H1 (cell line): ENCODE measurements around the gene OR8G5. TPM values are rescaled to one million over a fixed set of nuclear protein-coding genes. Genes with fewer than 3 reads are reported as not detected.

Experiments
- CTCF ChIA-PET: fragments of 300-600 bp; sonication (Branson Sonifier 250); formaldehyde crosslinking; loops from one replicate; lab custom pipeline; 2021; ENCODE audit not compliant: partially characterized antibody; lab: Charles Lee
- POLR2A ChIA-PET: fragments of 300-600 bp; sonication (Branson Sonifier 250); formaldehyde crosslinking; loops from one replicate; lab custom pipeline; 2021; ENCODE audit warnings: inconsistent platforms; ENCODE audit not compliant: partially characterized antibody; lab: Charles Lee
- DNase-seq, 2 experiments: peaks; one replicate each; pipeline versions ENCODE4 v3.0.0 to v3.0.0-alpha.2; 2010 to 2022; ENCODE audit warnings: low spot score in 2 of 2, low read depth in 1 of 2, mixed read lengths in 1 of 2
- FAIRE-seq: peaks from 2 replicates; lab custom pipeline; 2011; peaks lifted over from hg19 to GRCh38; lab: Jason Lieb, UNC
- H2AFZ ChIP-seq: 2 replicates; pipeline ENCODE4 v1.8.1; 2012; ENCODE audit warnings: low read length, inconsistent platforms
- H2AK5ac ChIP-seq: 2 replicates; pipeline ENCODE4 v1.6.1; 2013; ENCODE audit warnings: low read depth, low read length
- H2BK120ac ChIP-seq: replicated peaks from 2 replicates; pipeline ENCODE3; 2013; ENCODE audit warnings: low read depth, low read length, inconsistent platforms
- H2BK12ac ChIP-seq: 2 replicates; pipeline ENCODE4 v1.6.1; 2013; ENCODE audit warnings: low read depth, low read length
- H2BK15ac ChIP-seq: 2 replicates; pipeline ENCODE4 v1.6.1; 2013; ENCODE audit warnings: low read length
- H2BK20ac ChIP-seq: 2 replicates; pipeline ENCODE4 v1.6.1; 2013; ENCODE audit warnings: low read length
- H2BK5ac ChIP-seq: 2 replicates; pipeline ENCODE4 v1.6.1; 2013; ENCODE audit warnings: low read depth, low read length
- H3K14ac ChIP-seq: 2 replicates; pipeline ENCODE4 v1.6.1; 2013; ENCODE audit warnings: inconsistent platforms; ENCODE audit not compliant: insufficient read length
- H3K18ac ChIP-seq: 2 replicates; pipeline ENCODE4 v1.6.1; 2013; ENCODE audit warnings: low read length; ENCODE audit errors: extremely low read depth
- H3K23ac ChIP-seq: 2 replicates; pipeline ENCODE4 v1.6.1; 2013; ENCODE audit warnings: inconsistent platforms; ENCODE audit not compliant: insufficient read length
- H3K23me2 ChIP-seq: 2 replicates; pipeline ENCODE4 v1.6.1; 2013; ENCODE audit warnings: low read depth, low read length
- H3K27ac ChIP-seq: 2 replicates; pipeline ENCODE4 v1.6.1; 2011; ENCODE audit warnings: low read depth, low read length, inconsistent platforms
- H3K27me3 ChIP-seq, 4 experiments: replicated peaks in 1 of 4; 1 replicate in 1 of 4; 2 replicates in 3 of 4; pipeline versions ENCODE4 v1.6.1 to v1.8.1; 2011 to 2013; ENCODE audit warnings: low read length in 3 of 4, mild to moderate bottlenecking in 3 of 4, inconsistent platforms in 2 of 4, mixed read lengths in 2 of 4, moderate library complexity in 1 of 4; ENCODE audit not compliant: control insufficient read depth in 3 of 4, insufficient read depth in 3 of 4; ENCODE audit errors: extremely low read depth in 1 of 4
- H3K36me3 ChIP-seq, 4 experiments: 2 replicates each; pipeline versions ENCODE4 v1.6.1 to v1.8.1; 2011 to 2013; ENCODE audit warnings: mild to moderate bottlenecking in 4 of 4, low read length in 3 of 4, moderate library complexity in 2 of 4, control low read depth in 1 of 4, inconsistent platforms in 1 of 4; ENCODE audit not compliant: insufficient read depth in 4 of 4, control insufficient read depth in 2 of 4
- H3K4ac ChIP-seq: replicated peaks from 2 replicates; pipeline ENCODE3; 2013; ENCODE audit warnings: low read length, low read depth, mixed read lengths, inconsistent platforms; ENCODE audit not compliant: insufficient read length
- H3K4me1 ChIP-seq, 4 experiments: replicated peaks in 1 of 4; 1 replicate in 1 of 4; 2 replicates in 3 of 4; pipeline versions ENCODE4 v1.6.1 to v1.8.1; 2011 to 2013; ENCODE audit warnings: low read length in 3 of 4, inconsistent platforms in 2 of 4, mixed read lengths in 1 of 4; ENCODE audit not compliant: insufficient read depth in 4 of 4, control insufficient read depth in 3 of 4
- H3K4me2 ChIP-seq, 2 experiments: 2 replicates each; pipeline versions ENCODE4 v1.6.1 to v1.8.1; 2011 to 2013; ENCODE audit warnings: low read depth in 2 of 2, low read length in 2 of 2, control low read depth in 1 of 2, inconsistent platforms in 1 of 2, mild to moderate bottlenecking in 1 of 2; ENCODE audit not compliant: insufficient read depth in 1 of 2
- H3K4me3 ChIP-seq, 4 experiments: fragments of 200-600, 300-600 bp in 1 of 4; sonication (generic), shearing (Covaris generic), sonication (Bioruptor Twin) in 1 of 4; 2 replicates each; pipeline versions ENCODE4 v1.5.1 to v1.8.1; 2011 to 2016; ENCODE audit warnings: low read length in 4 of 4, low read depth in 3 of 4, control low read depth in 2 of 4, inconsistent platforms in 2 of 4, mild to moderate bottlenecking in 2 of 4, mixed read lengths in 1 of 4, moderate library complexity in 1 of 4; ENCODE audit not compliant: insufficient read depth in 2 of 4; ENCODE audit errors: extremely low read depth in 1 of 4
- H3K56ac ChIP-seq: replicated peaks from 2 replicates; pipeline ENCODE3; 2013; ENCODE audit warnings: low read depth, mild to moderate bottlenecking, mixed read lengths, low read length, inconsistent platforms; ENCODE audit not compliant: insufficient read length
- H3K79me1 ChIP-seq: 2 replicates; pipeline ENCODE4 v1.6.1; 2013; ENCODE audit warnings: low read depth, low read length, control low read depth
- H3K79me2 ChIP-seq, 2 experiments: 2 replicates each; pipeline versions ENCODE4 v1.6.1 to v1.8.1; 2012 to 2013; ENCODE audit warnings: low read length in 2 of 2, mild to moderate bottlenecking in 2 of 2, inconsistent platforms in 1 of 2; ENCODE audit not compliant: insufficient read depth in 2 of 2, control insufficient read depth in 1 of 2
- H3K9ac ChIP-seq, 4 experiments: replicated peaks in 1 of 4; 1 replicate in 1 of 4; 2 replicates in 3 of 4; pipeline versions ENCODE4 v1.6.1 to v1.8.1; 2011 to 2013; ENCODE audit warnings: low read depth in 3 of 4, low read length in 3 of 4, control low read depth in 2 of 4, mild to moderate bottlenecking in 2 of 4, moderate library complexity in 2 of 4, inconsistent platforms in 1 of 4; ENCODE audit errors: extremely low read depth in 1 of 4
- H3K9me3 ChIP-seq, 2 experiments: 2 replicates each; pipeline versions ENCODE4 v1.6.1 to v1.8.1; 2012 to 2013; ENCODE audit warnings: mild to moderate bottlenecking in 2 of 2, moderate library complexity in 2 of 2, control low read depth in 1 of 2, inconsistent platforms in 1 of 2, low read depth in 1 of 2, low read length in 1 of 2, mixed read lengths in 1 of 2; ENCODE audit not compliant: insufficient read depth in 2 of 2
- H4K20me1 ChIP-seq, 2 experiments: replicated peaks in 1 of 2; 2 replicates each; pipeline versions ENCODE3 to v1.8.1; 2011 to 2013; ENCODE audit warnings: inconsistent platforms in 2 of 2, low read length in 2 of 2, mild to moderate bottlenecking in 1 of 2; ENCODE audit not compliant: insufficient read depth in 2 of 2, control insufficient read depth in 1 of 2
- H4K5ac ChIP-seq: 2 replicates; pipeline ENCODE4 v1.6.1; 2013; ENCODE audit warnings: low read length, low read depth, mixed read lengths, inconsistent platforms; ENCODE audit not compliant: insufficient read length
- H4K8ac ChIP-seq: 2 replicates; pipeline ENCODE4 v1.8.0; 2013; ENCODE audit warnings: mild to moderate bottlenecking, moderate library complexity, low read length, inconsistent platforms; ENCODE audit not compliant: insufficient read depth; ENCODE audit errors: extremely low read depth
- H4K91ac ChIP-seq: replicated peaks from 2 replicates; pipeline ENCODE3; 2013; ENCODE audit warnings: low read length, mixed read lengths, inconsistent platforms; ENCODE audit not compliant: insufficient read length
- JUND ChIP-seq: IDR thresholded peaks from 2 replicates; pipeline ENCODE4 v1.6.1; 2011; ENCODE audit warnings: mild to moderate bottlenecking, improper control_type of control experiment, low read length
- SAP30 ChIP-seq: fragments of 300-600 bp; sonication (generic); IDR thresholded peaks from 2 replicates; pipeline ENCODE4 v1.7.1; 2012; ENCODE audit warnings: low read length, moderate library complexity, mild to moderate bottlenecking, inconsistent platforms; ENCODE audit not compliant: insufficient read depth, insufficient replicate concordance
- WGBS, 2 experiments: shearing (Covaris generic) in 1 of 2; methylation state at CpG; one replicate each; pipeline versions ENCODE4 v1.1.6 to v1.1.7; 2013 to 2015; ENCODE audit warnings: low lambda C conversion rate in 2 of 2, mixed read lengths in 2 of 2, inconsistent platforms in 1 of 2, low coverage in 1 of 2, missing lambda C conversion rate in 1 of 2; ENCODE audit not compliant: insufficient replicate concordance in 2 of 2, insufficient coverage in 1 of 2, insufficient read length in 1 of 2; ENCODE audit errors: extremely low coverage in 1 of 2, missing lambda C conversion rate in 1 of 2; 5-methylcytosine and 5-hydroxymethylcytosine counted together
- polyA plus RNA-seq, 7 experiments: library from polyadenylated mRNA; depleted of rRNA in 3 of 7; stranded (reverse) in 5 of 7; unstranded in 2 of 7; fragments of >200 nt in 5 of 7; fragments of 200-250 nt in 2 of 7; gene quantifications; 1 replicate in 5 of 7; 2 replicates in 1 of 7; 4 replicates in 1 of 7; pipeline versions ENCODE4 v1.2.1 to v1.2.3, GENCODE V29; 2011 to 2013; ENCODE audit warnings: missing spikeins in 2 of 7, mixed read lengths in 2 of 7
- total RNA-seq: library from RNA; stranded (reverse); fragmentation: NEBNext Ultra II Directional; extraction: Animal tissue kit (Norgen Biotek cat#: 25700); gene quantifications from 2 replicates; pipeline ENCODE4 v1.2.1, GENCODE V29; 2021

Gene OR8G5
- total and polyA plus RNA-seq, 2 of the 8 experiments (the other 6 are each of a cell fraction or from before 2014, with no cell fraction given) = not detected

- Histone ChIP-seq H2AFZ (no peak overlapping the region), H3K56ac (no peak overlapping the region), H3K9me3 (no peaks in the 10 kb centered on the region), H2BK120ac (no peak overlapping the region), H3K79me1 (no peaks in the 10 kb centered on the region), H2BK20ac (no peak overlapping the region), H3K18ac (no peak overlapping the region), H4K5ac (no peak overlapping the region), H3K23me2 (no peaks in the 10 kb centered on the region), H3K36me3 (no peaks in the 10 kb centered on the region), H2BK15ac (no peak overlapping the region), H4K91ac (no peak overlapping the region), H3K9ac (no peak overlapping the region), H4K8ac (no peak overlapping the region), H3K14ac (no peak overlapping the region), H3K4me2 (no peak overlapping the region), H3K4me3 (no peak overlapping the region), H3K27me3 (no peaks in the 10 kb centered on the region), H3K23ac (no peak overlapping the region), H2AK5ac (no peak overlapping the region), H4K20me1 (no peaks in the 10 kb centered on the region), H3K4ac (no peak overlapping the region), H3K79me2 (no peaks in the 10 kb centered on the region), H2BK5ac (no peak overlapping the region), H3K27ac (no peak overlapping the region), H3K4me1 (peaks cover 0 to 6% (median 4%) of the 10 kb centered on the region in 4 experiments; a peak in 2 of 7 replicates), H2BK12ac (no peak overlapping the region)
- ChIA-PET POLR2A (no interaction called here), CTCF (no interaction called here)
- no peak for FAIRE-seq
- WGBS, 2 experiments = 76% methylated on average over 3 of the region's 3 CpGs; no CpG with 5 or more reads in 1 of the 2 experiments
- no peak for DNase-seq
- TF ChIP-seq JUND (peak; percentile 71; the same call in 1 of the 2 replicates), SAP30 (no peak)
Measured at GRCh38 chr11:124301548-124301947, 45.4 kb downstream of the OR8G5 start.
